GM18951 (cell line): ENCODE results near the gene ASTL.

Source experiments
- POLR2A ChIP-seq: IDR thresholded peaks from 4 replicates; pipeline ENCODE4 v1.6.1; 2011; ENCODE audit warnings: mild to moderate bottlenecking; ENCODE audit not compliant: insufficient read length, insufficient read depth; ENCODE audit errors: extremely low read depth
- in situ Hi-C: fragments of 300-500 bp; cut with MboI; formaldehyde crosslinking; loops from one replicate; pipeline ENCODE4 v1.12.0; 2022; ENCODE audit warnings: low sequenced_read_pairs, mixed read lengths, inconsistent platforms; ENCODE audit not compliant: unreplicated experiment

Gene ASTL

GRCh38 chr2:96114546-96114902 lies 23.8 kb downstream of the ASTL start:
- TF ChIP-seq POLR2A = no peak
- in situ Hi-C loops = loop anchor here (10.0 kb wide), 1 partner anchor 110 kb away; no protein-coding TSS in a partner anchor

GRCh38 chr2:96113951-96114350 lies 24.4 kb downstream of the ASTL start:
- TF ChIP-seq POLR2A = no peak
- in situ Hi-C loops = loop anchor here (10.0 kb wide), 1 partner anchor 109 kb away; no protein-coding TSS in a partner anchor

- in situ Hi-C loops = loop anchor here (10.0 kb wide), 1 partner anchor 109 kb away; no protein-coding TSS in a partner anchor
- no peak for TF ChIP-seq POLR2A
These were observed 25.0 kb downstream of the ASTL start for GRCh38 chr2:96113367-96113677.

GRCh38 chr2:96112501-96113366 lies 25.6 kb downstream of the ASTL start:
- TF ChIP-seq POLR2A = no peak
- in situ Hi-C loops = loop anchor here (10.0 kb wide), 1 partner anchor 108 kb away; no protein-coding TSS in a partner anchor

- no peak for TF ChIP-seq POLR2A
- in situ Hi-C loops = loop anchor here (10.0 kb wide), 1 partner anchor 107 kb away; no protein-coding TSS in a partner anchor
These were observed 26.3 kb downstream of the ASTL start for GRCh38 chr2:96111823-96112500.

- in situ Hi-C loops = loop anchor here (10.0 kb wide), 1 partner anchor 106 kb away; no protein-coding TSS in a partner anchor
- TF ChIP-seq POLR2A = no peak
These were observed 27.1 kb downstream of the ASTL start for GRCh38 chr2:96111257-96111640.

- in situ Hi-C loops = loop anchor here (10.0 kb wide), 1 partner anchor 106 kb away; no protein-coding TSS in a partner anchor
- TF ChIP-seq POLR2A = no peak
These were observed 27.6 kb downstream of the ASTL start for GRCh38 chr2:96110621-96111256.

- TF ChIP-seq POLR2A = no peak
- in situ Hi-C loops = loop anchor here (10.0 kb wide), 1 partner anchor 105 kb away; no protein-coding TSS in a partner anchor
These were observed 28.3 kb downstream of the ASTL start for GRCh38 chr2:96109931-96110511.

GRCh38 chr2:96109361-96109680 lies 29.0 kb downstream of the ASTL start:
- TF ChIP-seq POLR2A = no peak
- in situ Hi-C loops = no loop called here

GRCh38 chr2:96108541-96109360 lies 29.6 kb downstream of the ASTL start:
- no peak for TF ChIP-seq POLR2A
- in situ Hi-C loops = no loop called here

- in situ Hi-C loops = no loop called here
- TF ChIP-seq POLR2A = no peak
These were observed 30.2 kb downstream of the ASTL start for GRCh38 chr2:96108151-96108540.

- in situ Hi-C loops = no loop called here
- no peak for TF ChIP-seq POLR2A
These were observed 30.6 kb downstream of the ASTL start for GRCh38 chr2:96107708-96108065.
